NK-92 (cell line): ENCODE results near the gene NDUFS8.

Experiments used
- DNase-seq: peaks from one replicate; lab custom pipeline; 2025; ENCODE audit not compliant: unreplicated experiment; lab: John Stamatoyannopoulos, UW

The NDUFS8 gene

DNA sequence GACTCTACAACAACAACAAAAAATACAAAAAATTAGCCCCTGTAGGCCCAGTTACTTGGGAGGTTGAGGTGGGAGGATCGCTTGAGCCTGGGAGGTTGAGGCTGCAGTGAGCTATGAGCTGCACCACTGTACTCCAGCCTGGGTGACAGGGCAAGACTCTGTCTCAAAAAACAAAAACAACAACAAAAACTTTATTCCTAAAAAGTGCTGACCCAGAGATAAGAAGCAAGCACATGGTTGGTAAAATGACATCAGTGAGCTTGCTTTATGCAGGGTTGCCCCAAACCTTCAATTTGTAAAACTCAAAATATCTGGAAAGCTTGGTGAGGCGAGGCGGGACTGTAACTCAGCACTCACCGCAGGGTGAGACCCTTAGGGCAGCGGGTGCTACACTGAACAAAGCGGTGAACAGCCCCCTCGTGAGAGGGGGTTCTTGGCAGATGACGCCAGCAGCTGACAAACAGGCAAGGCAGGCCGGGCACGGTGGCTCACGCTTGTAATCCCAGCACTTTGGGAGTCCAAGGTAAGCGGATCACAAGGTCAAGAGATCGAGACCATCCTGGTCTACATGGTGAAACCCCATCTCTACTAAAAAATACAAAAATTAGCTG is 4.9 kb downstream of the NDUFS8 start:
- no peak for DNase-seq

DNA sequence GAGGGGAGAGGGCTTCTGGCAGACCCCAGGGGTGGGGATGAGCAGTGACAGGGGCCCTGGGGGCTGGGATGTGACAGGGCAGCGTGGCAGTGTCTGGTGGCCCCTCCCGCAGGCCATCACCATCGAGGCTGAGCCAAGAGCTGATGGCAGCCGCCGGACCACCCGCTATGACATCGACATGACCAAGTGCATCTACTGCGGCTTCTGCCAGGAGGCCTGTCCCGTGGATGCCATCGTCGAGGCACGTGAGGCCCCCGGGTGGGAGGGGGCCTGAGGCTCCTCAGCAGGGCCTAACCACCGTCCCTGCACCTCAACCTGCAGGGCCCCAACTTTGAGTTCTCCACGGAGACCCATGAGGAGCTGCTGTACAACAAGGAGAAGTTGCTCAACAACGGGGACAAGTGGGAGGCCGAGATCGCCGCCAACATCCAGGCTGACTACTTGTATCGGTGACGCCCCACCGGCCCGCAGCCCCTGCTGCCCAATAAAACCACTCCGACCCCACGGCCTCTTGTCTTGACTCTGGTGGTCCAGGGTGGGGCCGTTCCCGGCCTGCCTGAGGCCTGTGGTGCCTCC is 5.7 kb downstream of the NDUFS8 start:
- DNase-seq: no peak

DNA sequence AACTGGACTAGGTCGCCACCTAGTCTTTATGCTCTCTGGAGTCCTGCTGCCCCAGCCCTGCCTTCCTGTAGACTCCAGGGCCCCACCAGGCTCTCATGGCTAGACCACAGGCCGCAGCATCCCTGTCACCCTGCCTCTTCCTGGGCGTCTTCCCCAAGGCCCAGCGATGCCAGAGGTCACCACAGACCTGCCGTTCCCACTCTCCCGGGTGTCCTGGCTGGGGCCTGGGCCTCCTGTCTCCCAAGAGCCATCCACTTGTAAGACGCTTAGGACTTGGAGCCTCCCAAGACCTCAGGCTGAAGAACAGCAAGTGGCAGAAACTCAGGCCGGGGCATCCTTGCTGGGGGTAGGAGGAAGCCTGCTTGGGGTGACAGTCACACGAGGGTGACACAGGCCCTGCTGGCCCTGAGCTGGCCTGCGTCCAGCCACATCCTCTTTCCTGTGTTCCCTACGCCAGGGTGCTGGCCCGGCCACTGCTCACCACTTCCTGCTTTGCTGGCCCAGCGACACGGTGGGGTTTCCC is 6.3 kb downstream of the NDUFS8 start:
- DNase-seq: no peak

DNA sequence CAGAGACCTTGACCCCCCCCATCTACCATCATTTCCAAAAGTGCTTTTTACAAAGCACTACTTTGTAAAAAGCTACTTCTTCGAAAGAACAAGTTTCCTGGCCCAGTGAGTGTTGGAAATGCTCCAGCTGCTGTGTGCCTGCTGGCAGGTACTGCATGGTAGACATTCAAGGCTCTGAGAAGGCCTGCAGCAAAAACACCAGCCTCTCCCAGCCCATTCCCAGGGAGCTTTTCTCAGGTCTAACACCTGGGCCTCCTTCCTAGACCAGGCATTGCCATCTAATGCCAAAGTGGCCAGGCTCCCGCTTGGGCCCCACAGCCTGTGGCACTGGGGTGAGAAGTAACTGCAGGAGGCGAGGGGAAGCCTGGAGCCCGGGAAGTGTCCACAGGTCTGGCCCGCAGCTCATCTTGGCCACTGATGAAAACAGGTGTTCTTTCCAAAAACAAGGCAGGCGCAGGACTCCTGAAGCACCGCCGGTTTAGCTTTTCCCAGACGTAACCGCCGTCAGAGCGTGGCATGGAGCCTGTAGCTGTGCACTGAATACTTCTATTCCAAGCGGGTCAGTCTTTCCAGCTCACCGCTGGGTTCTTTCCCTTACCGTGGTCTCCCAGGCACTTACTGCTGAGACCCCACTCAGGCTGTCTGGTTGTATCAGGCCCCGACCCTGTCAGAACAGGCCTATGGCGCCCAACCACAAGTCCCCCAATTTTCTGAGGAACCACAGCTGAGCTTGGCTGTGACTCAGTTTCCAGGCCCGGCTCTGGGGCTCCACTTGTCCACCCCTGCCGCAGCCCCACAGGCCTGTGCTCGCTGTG is 7.1 kb downstream of the NDUFS8 start:
- no peak for DNase-seq

DNA sequence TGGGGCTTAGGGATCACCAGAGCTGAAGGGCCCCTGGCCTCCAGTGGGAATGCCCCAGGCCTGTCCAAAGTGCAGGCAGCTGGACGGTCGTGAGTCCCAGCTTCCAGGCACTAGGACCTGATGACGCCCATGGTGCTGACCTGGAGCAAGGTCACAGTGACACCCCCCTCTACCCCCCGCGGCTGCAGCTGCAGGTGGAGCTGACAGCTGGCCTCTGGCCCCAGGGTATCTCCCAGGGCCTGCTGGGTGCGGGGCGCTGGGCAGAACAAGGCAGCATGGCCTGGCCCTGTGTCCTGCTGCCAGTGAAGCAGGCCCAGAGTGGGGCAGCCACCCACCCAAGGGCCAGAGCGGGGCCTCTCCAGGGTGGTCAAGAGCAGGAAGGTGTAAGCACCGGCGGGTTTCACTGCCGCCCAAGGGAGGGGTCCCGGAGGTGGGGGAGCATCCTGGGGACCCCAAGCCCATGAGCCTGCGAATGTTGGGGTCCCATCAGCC is 7.8 kb downstream of the NDUFS8 start:
- DNase-seq: no peak

DNA sequence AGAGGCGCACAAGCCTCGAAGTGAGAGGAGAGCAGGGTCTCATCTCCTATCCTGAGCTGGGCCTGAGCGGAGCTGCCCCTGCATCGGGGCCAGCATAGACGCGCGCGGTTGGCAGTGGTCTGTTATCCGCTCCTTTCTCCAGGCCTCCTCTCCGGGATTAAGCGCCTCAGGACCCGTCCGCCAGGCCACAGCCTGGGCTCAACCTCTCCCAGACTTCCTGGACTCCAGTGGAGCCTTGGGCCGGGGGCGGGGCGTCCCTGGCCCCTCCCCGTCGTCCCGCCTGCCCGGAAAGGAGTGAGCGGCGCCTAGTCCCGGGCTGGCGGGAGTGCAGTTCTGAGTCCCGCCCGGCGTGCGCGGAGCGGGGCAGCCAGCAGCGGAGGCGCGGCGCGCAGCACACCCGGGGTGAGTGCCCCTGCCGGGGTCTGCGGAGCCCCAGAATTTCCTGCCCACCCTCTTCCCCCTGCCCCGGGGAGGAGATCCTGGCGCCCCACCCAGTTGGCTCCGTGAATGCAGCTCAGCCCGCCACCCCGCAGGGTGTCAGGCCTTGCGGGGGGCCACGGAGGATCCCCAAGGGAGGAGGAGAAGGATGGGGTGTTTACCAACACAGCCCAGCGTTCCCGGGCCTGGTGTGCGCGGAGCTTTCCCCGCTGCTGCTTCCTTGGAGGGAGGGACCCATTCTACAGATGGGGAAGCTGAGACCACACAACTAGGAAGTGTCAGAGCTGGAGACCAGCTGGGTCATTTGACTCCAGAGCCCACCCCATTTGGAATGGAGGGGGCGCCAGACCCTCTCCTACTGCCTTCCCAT is 8.4 kb downstream of the NDUFS8 start, which contains the start of gene TCIRG1:
TSS of gene TCIRG1 (plus strand) at position 308 of the 808 bp plus-strand sequence. CDS start 2,247 bp downstream, outside the sequence.
- DNase-seq: no peak

DNA sequence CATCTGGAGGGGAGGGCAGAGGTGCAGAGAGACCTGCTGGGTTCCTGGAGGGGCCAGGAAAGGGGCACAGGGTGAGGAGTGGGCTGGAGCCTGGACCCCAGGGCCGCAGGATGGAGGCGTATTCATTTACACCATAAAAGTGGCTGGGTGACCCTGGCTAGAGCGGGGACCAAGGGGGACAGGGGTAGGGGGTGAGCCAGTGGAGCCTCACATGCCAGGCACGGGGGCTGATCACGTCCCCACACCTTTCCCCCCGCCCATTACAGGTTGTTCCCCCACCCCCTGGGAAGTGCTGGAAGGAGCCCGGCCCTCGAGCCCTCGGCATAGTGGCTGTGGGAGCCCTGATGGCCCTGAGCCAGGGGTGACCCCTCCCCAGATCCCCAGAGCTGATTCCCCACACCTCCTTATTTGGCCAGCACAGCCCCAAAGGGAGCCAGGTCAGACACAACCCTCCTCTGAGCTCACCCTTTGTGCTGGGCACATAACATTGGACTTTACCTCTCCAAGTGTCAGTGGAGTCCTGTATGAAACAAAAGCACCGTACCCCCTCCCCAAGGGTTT is 9.1 kb downstream of the NDUFS8 start:
- no peak for DNase-seq

DNA sequence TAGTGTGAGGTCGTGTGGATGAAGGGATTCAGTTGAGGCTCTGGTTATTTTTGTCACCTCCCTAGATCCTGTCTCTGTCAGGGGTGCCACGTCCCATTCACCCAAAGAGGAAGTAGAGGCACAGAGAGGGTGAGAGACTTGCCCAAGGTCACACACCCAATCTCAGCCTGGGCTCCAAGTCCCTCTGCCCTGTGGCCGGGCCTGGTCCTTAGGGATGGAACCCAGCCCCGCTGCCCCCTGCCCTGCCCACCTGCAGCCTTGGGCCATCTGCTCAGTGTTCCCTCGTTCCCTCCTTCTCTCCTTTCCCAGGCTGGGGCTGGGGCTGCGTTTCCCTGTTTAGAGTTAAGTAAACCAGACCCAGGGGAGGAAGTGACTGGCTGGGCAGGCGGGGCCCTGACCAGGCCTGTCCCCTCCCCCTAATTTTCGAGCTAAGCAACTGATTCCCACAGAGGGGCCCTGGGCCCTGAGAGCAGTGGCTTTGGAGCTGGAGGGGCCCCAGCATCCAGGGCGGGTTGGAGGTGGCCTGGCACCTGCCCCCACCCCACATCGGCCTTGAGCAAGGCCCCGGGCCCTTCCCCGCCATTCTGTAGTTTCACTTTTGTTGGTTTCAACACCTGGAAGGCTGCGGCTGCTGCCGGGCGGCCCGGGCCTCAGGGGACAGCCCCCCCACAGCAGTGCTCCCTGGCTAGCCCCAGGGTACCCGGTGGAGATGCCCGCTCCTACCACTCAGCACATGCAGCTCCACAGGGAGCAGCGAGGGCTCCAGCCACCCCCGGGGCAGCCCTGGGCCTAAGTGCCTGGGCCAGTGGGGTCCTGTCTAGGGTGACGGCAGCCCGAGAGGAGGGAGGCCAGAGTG is 9.8 kb downstream of the NDUFS8 start:
- no peak for DNase-seq

DNA sequence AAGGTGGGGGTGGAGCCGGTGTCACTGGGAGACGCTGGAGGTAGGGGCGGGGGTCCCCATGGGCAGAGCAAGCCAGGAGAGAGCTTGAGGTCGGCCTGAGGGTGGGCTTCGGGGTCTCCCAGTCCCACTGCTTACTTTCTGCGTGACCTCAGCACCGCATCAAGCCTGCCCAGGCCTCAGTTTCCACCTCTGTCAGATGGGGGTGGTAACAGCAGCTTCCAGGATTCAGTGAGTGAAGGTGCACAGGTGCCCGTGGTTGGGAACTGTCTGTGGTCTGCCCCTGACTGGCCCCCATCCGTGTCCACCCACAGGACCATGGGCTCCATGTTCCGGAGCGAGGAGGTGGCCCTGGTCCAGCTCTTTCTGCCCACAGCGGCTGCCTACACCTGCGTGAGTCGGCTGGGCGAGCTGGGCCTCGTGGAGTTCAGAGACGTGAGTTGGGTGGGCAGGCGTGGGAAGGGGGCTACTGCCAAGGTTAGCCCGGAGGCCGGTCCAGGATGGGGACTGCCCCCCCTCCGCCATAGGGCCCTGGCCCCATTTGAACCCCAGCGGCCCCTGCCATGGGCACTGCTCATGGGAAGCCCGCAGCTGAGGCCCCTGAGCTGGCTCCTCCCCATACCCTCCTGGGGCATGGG is 10.6 kb downstream of the NDUFS8 start:
- no peak for DNase-seq

DNA sequence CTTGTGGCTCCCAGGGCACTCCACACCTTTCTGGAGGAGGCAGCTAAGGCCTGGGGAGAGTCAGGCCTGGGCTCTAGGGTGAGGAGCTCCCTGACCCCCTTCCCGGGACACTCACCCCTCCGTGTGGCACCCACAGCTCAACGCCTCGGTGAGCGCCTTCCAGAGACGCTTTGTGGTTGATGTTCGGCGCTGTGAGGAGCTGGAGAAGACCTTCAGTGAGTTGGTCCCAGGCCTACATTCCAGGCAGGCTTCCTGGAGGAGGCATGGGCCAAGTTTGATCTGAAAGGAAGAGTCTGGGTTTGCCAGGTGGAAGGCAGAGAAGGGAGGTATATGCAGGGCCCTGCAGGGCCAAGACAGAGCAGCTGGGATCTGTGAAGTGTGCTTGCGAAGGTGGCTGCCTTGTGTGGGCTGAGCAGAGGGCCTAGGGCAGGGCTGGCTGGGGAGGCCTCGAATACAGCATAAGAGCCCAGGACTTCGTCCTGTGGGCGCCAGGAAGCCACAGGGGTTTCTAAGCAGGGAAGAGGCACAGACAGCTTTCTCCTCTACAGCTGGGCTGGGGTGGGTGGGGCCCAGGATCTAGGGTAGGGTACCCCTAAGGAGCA is 11.2 kb downstream of the NDUFS8 start:
- DNase-seq: no peak

DNA sequence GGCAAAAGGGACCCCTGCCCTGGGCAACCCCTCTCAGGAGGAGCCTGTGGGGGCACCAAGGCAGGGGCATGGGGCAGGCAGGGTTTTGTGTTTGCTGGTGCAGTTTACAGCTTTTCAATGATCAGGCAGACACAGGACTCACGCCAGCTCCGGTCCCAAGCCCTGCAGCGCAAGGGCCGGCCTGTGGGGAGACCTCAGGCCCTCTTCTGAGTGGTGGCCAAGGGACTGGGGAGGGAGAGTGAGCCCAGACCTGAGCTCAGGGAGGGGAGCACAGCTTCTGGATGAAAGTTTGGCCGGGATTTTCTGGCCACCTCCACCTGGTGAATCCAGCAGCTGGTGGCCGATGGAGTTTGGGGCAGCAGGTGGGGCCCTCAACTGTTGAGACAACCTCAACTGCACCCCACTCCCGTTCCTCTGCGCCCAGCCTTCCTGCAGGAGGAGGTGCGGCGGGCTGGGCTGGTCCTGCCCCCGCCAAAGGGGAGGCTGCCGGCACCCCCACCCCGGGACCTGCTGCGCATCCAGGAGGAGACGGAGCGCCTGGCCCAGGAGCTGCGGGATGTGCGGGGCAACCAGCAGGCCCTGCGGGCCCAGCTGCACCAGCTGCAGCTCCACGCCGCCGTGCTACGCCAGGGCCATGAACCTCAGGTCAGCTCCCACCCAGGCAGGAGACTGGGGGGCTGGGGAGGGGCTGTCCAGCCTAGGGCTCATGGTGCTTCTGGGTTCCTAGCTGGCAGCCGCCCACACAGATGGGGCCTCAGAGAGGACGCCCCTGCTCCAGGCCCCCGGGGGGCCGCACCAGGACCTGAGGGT is 11.9 kb downstream of the NDUFS8 start:
- no peak for DNase-seq

DNA sequence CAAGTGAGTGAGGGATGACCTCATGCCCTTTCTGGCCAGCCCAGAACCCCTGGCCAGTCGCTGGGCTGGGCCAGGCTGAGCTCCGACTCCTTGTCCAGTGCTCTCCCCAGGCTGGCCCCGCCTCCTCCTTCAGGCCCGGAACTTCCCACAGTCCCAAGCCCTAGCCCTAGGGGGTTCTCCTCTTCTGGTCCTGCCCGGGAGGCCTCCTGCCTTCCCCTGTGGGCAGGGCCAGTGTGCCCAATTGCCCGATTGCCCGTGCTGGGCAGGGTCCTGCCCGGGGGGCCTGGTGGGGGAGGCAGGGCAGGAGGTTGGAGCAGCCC is 12.5 kb downstream of the NDUFS8 start:
- no peak for DNase-seq

DNA sequence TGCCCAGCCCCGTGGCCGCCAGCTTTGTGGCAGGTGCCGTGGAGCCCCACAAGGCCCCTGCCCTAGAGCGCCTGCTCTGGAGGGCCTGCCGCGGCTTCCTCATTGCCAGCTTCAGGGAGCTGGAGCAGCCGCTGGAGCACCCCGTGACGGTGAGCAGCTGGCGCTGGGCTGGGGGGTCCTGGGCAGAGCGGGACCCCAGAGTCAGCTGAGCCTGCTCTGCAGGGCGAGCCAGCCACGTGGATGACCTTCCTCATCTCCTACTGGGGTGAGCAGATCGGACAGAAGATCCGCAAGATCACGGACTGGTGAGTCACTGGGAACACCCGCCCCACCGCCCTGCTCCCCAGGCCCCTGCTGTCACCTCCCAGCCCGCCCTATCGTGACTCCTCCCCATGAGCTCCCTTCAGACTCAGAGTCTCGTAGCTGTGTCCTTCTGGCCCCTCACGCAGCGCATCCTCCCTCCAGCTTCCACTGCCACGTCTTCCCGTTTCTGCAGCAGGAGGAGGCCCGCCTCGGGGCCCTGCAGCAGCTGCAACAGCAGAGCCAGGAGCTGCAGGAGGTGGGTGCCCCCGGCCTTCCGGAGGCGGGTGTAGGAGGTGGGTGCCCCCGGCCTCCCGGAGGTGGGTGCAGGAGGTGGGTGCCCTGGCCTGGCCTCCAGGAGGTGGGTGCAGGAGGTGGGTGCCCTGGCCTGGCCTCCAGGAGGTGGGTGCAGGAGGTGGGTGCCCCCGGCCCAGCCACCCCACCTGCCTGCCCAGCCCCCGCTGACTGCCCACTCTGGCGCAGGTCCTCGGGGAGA is 13.1 kb downstream of the NDUFS8 start:
- DNase-seq: no peak

DNA sequence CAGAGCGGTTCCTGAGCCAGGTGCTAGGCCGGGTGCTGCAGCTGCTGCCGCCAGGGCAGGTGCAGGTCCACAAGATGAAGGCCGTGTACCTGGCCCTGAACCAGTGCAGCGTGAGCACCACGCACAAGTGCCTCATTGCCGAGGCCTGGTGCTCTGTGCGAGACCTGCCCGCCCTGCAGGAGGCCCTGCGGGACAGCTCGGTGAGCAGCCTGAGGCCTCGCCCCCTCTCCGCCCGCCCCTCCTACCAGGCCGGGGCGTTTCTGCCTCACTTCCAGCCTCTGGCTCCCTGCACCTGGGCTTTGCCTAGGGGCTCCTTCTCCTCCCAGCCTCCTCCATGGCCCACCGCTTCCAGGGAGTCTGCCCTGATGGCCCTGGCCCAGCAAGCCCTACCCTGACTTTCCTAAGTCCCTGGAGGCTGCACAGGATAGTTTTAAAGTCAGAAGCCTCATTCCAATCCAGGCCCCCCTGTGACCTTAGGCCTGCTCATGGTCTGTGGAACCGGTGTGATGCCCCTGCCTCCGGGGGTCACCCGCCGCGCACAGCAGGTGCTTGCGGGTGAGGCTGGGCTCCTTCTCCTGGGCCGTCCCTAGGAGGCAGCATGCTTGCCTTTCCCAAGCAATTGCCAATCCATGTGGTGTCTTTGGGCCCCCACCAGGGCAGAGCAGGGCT is 13.8 kb downstream of the NDUFS8 start:
- DNase-seq: no peak

DNA sequence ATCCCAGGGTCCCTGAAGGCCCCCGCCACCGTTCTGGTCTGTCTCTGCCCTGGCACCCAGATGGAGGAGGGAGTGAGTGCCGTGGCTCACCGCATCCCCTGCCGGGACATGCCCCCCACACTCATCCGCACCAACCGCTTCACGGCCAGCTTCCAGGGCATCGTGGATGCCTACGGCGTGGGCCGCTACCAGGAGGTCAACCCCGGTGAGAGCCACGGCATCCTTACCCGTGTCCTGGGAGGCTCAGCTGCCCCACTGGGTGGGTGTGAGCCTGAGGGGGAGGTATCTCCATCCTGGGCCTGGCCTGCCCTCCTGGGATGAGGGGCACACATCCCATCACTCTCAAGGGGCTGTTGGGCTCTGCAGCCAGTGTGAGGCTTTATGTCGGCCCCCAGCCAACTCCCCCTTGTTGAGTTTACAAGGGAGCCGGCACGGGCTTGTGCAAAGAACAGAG is 14.4 kb downstream of the NDUFS8 start:
- no peak for DNase-seq

DNA sequence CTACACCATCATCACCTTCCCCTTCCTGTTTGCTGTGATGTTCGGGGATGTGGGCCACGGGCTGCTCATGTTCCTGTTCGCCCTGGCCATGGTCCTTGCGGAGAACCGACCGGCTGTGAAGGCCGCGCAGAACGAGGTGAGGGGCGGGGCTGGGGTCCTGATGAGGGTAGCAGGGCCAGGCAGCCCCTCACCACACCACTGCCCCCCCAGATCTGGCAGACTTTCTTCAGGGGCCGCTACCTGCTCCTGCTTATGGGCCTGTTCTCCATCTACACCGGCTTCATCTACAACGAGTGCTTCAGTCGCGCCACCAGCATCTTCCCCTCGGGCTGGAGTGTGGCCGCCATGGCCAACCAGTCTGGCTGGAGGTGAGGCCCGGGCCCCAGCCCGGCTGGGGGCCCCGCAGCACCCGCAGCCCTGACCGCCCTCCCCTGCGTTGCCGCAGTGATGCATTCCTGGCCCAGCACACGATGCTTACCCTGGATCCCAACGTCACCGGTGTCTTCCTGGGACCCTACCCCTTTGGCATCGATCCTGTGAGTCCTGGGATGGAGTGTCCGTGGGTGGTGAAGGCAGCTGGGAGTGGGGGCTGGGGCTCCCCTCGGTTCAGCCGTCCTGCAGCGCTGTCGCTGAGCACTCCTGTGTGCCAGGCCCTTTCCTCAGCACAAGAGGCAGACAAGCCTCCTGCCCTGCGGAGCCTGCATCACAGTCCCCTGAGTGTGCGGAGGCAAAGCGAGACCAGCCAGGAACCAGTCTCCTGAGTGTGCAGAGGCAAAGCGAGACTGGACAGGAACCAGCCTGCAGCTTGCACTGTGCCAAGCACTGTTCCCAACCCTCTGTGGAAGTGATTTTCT is 17.2 kb downstream of the NDUFS8 start:
- DNase-seq: no peak
